ENCODE measurements around the gene SH3BGRL.

DNA sequence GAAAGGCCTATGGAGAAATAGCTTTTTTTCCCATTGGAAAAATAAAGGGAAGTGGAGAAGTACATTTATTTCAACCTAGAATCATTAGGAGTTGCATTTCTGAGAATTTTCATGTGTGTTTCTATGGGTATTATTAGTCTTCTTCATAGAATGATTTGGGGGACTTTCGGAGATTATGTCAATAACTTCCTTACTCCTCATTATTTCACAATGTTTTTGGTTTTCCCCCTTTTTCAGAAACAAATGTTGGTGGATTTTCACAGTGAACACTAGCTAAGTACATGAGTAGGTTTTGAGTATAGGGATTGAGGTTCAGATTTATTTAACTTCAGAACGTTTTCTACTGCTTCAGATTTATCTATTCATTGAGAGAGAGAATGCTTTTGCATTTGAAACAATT lies 54.0 kb downstream of the SH3BGRL start:
- TF ChIP-seq, protein P1, sequence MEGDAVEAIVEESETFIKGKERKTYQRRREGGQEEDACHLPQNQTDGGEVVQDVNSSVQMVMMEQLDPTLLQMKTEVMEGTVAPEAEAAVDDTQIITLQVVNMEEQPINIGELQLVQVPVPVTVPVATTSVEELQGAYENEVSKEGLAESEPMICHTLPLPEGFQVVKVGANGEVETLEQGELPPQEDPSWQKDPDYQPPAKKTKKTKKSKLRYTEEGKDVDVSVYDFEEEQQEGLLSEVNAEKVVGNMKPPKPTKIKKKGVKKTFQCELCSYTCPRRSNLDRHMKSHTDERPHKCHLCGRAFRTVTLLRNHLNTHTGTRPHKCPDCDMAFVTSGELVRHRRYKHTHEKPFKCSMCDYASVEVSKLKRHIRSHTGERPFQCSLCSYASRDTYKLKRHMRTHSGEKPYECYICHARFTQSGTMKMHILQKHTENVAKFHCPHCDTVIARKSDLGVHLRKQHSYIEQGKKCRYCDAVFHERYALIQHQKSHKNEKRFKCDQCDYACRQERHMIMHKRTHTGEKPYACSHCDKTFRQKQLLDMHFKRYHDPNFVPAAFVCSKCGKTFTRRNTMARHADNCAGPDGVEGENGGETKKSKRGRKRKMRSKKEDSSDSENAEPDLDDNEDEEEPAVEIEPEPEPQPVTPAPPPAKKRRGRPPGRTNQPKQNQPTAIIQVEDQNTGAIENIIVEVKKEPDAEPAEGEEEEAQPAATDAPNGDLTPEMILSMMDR (conservative IDR thresholded peaks at IDR 0.05): no peak
- TF ChIP-seq EZH2 (IDR thresholded peaks at IDR 0.05; ENCODE audit: low read depth): no peak

Measured in PC-9 (cell line).